ENCODE measurements around the gene PPA1.

GRCh38 chr10:70269741-70270140 lies 36.5 kb upstream of the PPA1 start:
- TF ChIP-seq EZH2 (IDR thresholded peaks at IDR 0.05; ENCODE audit: insufficient read depth, poor library complexity, severe bottlenecking) (no peak), EZH2phosphoT487 (IDR thresholded peaks at IDR 0.05; ENCODE audit: insufficient read depth, low read depth) (no peak)

All from GM23248 (cell line).